Astrocyte of the spinal cord (primary cell): ENCODE results near the gene ZNF816.
"Not testable (repeated sequence)": the region's sequence is repeated elsewhere in the genome, so short reads cannot be mapped to it uniquely, and the experiment has no call there.

Experiments
- DNase-seq: peaks from one replicate; pipeline ENCODE4 v3.0.0; 2011; ENCODE audit warnings: low read depth, low spot score
- H3K4me3 ChIP-seq: 2 replicates; pipeline ENCODE4 v1.5.1; 2011; ENCODE audit warnings: low read depth, mild to moderate bottlenecking, low read length, moderate library complexity
- in situ Hi-C: cut with HindIII; loops from 2 replicates; pipeline ENCODE4 v1.10.0; 2017; ENCODE audit warnings: low sequenced_read_pairs
- TF ChIP-seq, protein P1 (sequence below): IDR thresholded peaks from 2 replicates; pipeline ENCODE4 v1.5.1; 2012; ENCODE audit warnings: low read depth, mild to moderate bottlenecking, low read length, inconsistent platforms

Gene ZNF816

DNA sequence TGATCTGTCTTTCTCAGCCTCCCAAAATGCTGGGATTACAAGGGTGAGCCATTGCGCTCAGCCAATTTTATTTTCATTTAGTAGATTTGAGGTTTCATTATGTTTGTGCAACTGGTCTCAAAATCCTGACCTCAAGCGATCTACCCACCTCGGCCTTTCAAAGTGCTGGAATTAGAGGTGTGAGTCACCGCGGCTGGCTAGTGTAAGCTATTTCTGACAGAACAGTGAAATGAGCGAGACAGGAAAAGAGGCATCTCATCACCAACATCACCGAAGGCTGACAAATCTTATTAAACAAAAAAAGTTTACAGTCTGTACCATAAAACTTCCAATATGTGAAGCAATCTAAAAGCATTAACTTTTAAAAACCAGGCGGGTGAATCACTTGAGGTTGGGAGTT lies 27.2 kb downstream of the ZNF816 start:
- in situ Hi-C loops: no loop called here
- DNase-seq: peak; percentile 79
- TF ChIP-seq, protein P1, sequence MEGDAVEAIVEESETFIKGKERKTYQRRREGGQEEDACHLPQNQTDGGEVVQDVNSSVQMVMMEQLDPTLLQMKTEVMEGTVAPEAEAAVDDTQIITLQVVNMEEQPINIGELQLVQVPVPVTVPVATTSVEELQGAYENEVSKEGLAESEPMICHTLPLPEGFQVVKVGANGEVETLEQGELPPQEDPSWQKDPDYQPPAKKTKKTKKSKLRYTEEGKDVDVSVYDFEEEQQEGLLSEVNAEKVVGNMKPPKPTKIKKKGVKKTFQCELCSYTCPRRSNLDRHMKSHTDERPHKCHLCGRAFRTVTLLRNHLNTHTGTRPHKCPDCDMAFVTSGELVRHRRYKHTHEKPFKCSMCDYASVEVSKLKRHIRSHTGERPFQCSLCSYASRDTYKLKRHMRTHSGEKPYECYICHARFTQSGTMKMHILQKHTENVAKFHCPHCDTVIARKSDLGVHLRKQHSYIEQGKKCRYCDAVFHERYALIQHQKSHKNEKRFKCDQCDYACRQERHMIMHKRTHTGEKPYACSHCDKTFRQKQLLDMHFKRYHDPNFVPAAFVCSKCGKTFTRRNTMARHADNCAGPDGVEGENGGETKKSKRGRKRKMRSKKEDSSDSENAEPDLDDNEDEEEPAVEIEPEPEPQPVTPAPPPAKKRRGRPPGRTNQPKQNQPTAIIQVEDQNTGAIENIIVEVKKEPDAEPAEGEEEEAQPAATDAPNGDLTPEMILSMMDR: no peak
- no peak overlapping the region for H3K4me3 ChIP-seq

DNA sequence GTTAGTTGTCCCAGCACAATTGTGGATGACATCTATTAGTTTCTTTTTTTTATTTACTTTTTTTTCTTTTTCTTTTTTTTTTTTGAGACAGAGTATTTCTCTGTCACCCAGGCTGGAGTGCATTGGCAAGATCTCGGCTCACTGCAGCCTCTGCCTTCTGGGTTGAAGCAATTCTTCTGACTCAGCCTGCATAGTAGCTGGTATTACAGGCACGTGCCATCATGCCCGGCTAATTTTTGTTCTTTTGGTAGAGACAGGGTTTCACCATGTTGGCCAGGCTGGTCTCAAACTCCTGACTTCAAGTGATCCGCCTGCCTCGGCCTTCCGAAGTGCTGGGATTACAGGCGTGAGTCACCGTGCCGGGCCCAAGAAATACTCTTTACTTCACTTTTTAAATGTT lies 38.0 kb downstream of the ZNF816 start:
- DNase-seq, in situ Hi-C loops, H3K4me3 ChIP-seq: not testable (repeated sequence)

DNA sequence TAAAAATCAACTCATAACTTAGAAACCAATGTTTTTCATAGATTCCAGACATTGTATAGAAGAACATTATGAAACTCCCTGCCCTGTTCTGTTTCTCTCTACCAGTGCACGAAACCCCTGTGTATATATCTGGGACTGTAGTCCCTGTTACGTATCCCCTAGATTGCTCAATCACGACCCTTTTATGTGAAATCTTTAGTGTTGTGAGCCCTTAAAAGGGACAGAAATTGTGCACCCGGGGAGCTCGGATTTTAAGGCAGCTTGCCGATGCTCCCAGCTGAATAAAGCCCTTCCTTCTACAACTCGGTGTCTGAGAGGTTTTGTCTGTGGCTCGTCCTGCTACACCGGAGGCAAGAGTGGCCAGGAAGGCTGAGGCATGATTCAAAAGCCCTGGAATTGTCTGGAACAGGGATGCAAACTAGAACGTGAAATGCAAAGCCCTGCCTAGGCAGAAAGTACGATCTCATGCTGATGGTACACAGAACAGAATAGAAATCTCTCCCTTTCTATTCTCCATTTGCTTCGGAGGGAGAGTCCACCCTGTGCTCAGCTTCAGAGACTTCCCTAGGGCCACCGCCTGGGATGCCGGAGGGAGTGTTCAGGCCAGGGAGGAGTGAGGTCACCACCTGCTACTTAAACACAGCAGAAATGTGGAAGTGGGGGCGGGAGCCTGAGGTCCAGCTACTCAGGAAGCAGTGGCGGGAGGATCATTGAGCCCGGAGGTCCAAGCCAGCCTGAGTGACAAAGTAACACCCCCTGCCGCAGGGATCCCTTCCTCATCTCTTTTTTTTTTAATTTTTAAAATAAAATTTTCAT lies 38.7 kb downstream of the ZNF816 start:
- TF ChIP-seq, protein P1: no peak
- no peak for DNase-seq
- peak overlapping the region; percentile 83 for H3K4me3 ChIP-seq
- in situ Hi-C loops: no loop called here

DNA sequence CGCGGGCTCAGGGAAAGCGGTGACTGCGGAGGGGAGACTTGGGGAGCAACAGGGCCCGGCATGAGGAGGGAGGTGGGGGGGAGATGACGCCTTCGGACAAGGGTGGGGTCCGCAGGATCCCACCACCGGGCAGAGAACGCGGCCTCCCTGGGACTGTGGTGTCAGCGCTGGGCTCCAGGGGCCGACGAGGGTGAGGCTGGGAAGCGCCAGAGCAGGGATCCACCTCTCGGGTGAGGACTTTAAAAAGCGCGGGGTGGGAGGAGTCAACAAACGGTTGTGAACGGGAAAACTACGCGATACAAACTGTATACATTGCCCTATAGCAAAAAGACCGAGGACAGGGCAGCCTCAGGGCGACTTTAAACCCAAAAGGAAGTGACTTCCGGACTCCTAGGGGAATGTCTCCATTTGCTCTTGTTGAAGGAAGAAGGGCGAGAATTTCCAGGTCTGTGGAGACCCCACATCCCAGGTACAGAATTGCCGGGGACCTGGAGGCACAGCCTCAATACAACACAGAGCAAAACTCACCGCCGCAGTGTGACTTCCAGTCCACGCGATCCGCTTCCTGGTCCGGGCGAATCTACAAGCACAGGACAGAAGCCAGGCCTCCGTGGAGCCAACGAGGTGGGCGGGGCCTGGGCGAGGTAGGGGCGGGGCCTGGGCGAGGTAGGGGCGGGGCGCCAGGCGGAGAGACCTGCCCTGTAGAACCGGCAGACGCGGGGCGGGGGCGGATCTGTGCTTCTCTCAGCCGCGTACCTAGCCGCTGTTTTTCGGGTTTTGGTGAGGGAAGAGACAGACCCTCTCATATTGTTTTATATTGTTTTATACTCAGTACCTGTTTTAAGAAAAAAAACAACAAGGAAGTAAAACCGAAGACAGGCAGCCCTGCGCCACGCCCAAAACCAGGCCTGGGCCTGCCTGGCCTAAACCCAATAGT lies 39.6 kb downstream of the ZNF816 start, which contains the start of gene ZNF888:
Gene ZNF888 (minus strand): TSS at position 588 of the 937 bp plus-strand sequence. CDS start 5,555 bp downstream, outside the sequence.
- in situ Hi-C loops: no loop called here
- H3K4me3 ChIP-seq: peak within 1 kb of the TSS; percentile 83
- DNase-seq: peak; percentile 80
- TF ChIP-seq, protein P1: no peak

DNA sequence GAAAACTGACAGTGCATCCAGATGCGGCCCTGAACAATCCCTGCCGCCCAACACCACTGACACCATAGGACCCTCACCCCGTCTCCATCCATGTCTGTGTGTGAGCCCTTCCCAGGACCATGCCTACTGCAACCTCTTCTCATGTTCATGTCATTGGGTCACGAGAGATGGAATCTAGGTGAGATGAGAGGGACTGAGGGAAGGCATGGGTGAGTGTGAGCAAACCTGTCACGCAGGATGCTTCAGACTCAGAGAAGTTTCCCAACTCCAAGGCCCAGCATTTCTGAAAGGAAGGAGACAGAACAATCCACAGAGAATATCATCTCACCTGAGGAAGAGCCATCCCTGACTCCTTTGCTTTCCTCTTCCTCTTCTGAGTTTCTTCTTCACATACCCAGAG lies 45.1 kb downstream of the ZNF816 start:
- TF ChIP-seq, protein P1: no peak
- DNase-seq: no peak
- no peak overlapping the region for H3K4me3 ChIP-seq
- in situ Hi-C loops: no loop called here

DNA sequence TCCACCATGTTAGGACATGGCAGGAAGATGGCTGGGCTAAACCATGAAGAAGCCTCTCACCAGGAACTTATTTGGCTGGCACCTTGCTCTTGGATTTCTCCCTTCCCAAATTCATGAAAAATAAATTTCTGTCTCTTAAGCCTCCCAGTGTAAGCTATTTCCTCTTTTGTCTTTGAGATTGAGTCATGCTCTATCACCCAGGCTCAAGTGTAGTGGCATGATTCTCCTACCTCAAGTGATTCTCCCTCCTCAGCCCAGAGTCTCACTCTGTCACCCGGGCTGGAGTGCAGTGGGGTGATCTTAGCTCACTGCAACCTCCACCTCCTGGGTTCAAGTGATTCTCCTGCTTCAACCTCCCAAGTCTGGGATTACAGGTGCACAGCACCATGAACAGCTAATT lies 52.0 kb downstream of the ZNF816 start:
- no peak overlapping the region for H3K4me3 ChIP-seq
- DNase-seq: no peak
- TF ChIP-seq, protein P1: no peak
- in situ Hi-C loops: no loop called here

DNA sequence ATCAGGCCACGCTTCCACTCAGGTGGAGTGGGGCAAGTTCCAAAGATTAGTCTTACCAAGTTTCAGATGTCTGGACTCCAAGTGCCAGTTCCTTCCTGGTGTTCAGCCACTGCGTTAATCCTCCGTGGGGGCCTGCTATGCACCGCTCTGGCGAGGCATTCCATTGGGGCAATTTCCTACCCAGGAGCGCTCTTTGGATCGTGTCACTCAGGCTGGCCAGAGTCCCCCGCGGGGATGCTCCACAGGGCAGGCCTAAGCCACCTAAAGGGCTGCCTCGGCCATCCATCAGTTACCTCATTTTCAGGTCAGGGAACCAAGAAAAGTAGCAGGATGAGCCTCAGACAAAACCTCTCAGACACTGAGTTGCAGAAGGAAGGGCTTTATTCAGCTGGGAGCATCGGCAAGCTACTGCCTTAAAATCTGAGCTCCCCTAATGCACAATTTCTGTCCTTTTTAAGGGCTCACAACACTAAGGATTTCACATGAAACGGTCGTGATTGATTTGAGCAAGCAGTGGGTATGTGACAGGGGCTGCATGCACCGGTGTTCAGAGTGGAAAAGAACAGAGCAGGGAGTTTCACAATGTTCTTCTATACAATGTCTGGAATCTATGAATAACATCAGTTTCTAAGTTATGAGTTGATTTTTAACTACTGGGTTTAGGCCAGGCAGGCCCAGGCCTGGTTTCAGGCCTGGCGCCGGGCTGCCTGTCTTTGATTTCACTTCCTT lies 58.5 kb downstream of the ZNF816 start:
- H3K4me3 ChIP-seq, in situ Hi-C loops, DNase-seq: not testable (repeated sequence)
